ENCODE results near the gene PTGDS.

Gene PTGDS

DNA sequence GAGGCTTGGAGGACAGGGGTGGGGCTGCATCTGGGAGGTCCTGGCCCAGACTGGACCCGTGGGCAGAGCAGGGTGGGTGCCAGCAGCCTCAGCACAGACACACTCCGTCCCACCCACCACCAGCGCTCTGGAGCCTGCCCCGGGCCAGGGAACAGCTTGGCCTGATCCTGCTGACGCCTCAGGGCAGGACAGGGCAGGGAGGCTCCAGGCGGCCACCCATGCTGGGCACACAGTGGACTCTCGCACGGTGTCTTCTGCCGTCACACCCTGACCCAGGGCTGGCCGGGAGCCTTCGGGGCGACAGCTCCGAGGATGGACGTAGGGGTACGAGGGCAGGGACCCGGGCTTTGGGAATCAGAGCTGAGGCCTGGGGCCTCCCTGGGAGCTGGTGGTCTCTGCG, 8.2 kb upstream of the PTGDS start:
- H4K8ac ChIP-seq (ENCODE audit: low read depth, low read length) = peak overlapping the region; percentile 31

DNA sequence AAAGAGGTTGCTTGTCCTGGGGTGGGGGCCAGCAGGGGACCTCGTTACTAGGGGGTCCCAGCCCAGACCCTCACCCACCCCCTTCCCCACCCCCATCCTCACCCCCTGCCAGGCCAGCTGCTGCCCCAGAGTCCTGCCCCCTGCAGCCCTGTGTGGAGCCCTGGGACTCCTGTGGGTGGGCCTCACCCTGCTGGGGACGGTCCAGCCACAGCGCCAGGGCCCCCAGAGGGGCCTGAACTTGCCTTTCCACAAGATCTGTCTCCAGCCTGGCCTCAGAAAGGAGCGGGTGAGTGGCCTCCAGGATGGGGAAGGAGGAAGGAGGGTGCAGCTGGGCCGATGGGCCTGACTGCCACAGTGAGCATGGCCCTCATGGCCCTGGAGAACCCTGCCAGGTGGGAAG, 7.5 kb upstream of the PTGDS start:
- DNase-seq = no peak
- Histone ChIP-seq H3K4me3 (ENCODE audit: low read depth, low read length) (no peak overlapping the region), H3K79me1 (ENCODE audit: low read length) (peaks cover 9% of the 10 kb centered on the region), H2AK5ac (ENCODE audit: low read length) (no peak overlapping the region), H3K4ac (ENCODE audit: low read depth, low read length) (no peak overlapping the region), H3K9ac (ENCODE audit: low read length) (no peak overlapping the region), H3K18ac (ENCODE audit: low read length) (no peak overlapping the region), H3K9me3 (ENCODE audit: insufficient read depth, low read depth, low read length) (no peaks in the 10 kb centered on the region), H3K4me1 (ENCODE audit: control insufficient read depth in 1 of 2, insufficient read depth in 2 of 2, low read length in 2 of 2) (no peaks in the 10 kb centered on the region), H2BK5ac (ENCODE audit: low read depth, low read length, poor library complexity) (no peak overlapping the region), H3K36me3 (ENCODE audit: control insufficient read depth in 1 of 2, insufficient read depth in 2 of 2, low read length in 2 of 2) (no peaks in the 10 kb centered on the region), H2BK12ac (ENCODE audit: low read length) (no peak overlapping the region), H3K23ac (ENCODE audit: low read length) (no peak overlapping the region), H3K79me2 (ENCODE audit: control insufficient read depth, insufficient read depth, low read length, poor library complexity) (no peaks in the 10 kb centered on the region), H4K8ac (ENCODE audit: low read depth, low read length) (peak overlapping the region; percentile 29), H3K27ac (ENCODE audit: low read depth, low read length) (no peak overlapping the region), H3K4me2 (ENCODE audit: low read length) (no peak overlapping the region), H3K14ac (ENCODE audit: low read length) (no peak overlapping the region), H4K91ac (ENCODE audit: low read depth, low read length) (peak overlapping the region; percentile 74), H3K27me3 (ENCODE audit: insufficient read depth, low read length) (no peaks in the 10 kb centered on the region), H2AFZ (ENCODE audit: insufficient read depth, low read length, poor library complexity) (no peak overlapping the region), H2BK120ac (ENCODE audit: insufficient read depth, low read length, poor library complexity) (peak overlapping the region; percentile 20), H4K12ac (ENCODE audit: low read depth, low read length) (no peak overlapping the region)
- no CpG with 5 or more reads among the region's 5 CpGs for WGBS (ENCODE audit: extremely low coverage, insufficient coverage, insufficient read length)

More for the DNA sequence above, 8.2 kb upstream of the PTGDS start:
- Histone ChIP-seq H3K27me3 (ENCODE audit: insufficient read depth, low read length) (no peaks in the 10 kb centered on the region), H3K27ac (ENCODE audit: low read depth, low read length) (no peak overlapping the region), H2BK5ac (ENCODE audit: low read depth, low read length, poor library complexity) (no peak overlapping the region), H3K79me1 (ENCODE audit: low read length) (peaks cover 9% of the 10 kb centered on the region), H2AFZ (ENCODE audit: insufficient read depth, low read length, poor library complexity) (no peak overlapping the region), H4K12ac (ENCODE audit: low read depth, low read length) (no peak overlapping the region), H3K4me3 (ENCODE audit: low read depth, low read length) (no peak overlapping the region), H2BK120ac (ENCODE audit: insufficient read depth, low read length, poor library complexity) (peak overlapping the region; percentile 30), H3K9ac (ENCODE audit: low read length) (no peak overlapping the region), H3K9me3 (ENCODE audit: insufficient read depth, low read depth, low read length) (no peaks in the 10 kb centered on the region), H3K4ac (ENCODE audit: low read depth, low read length) (no peak overlapping the region), H2BK12ac (ENCODE audit: low read length) (no peak overlapping the region), H4K91ac (ENCODE audit: low read depth, low read length) (peak overlapping the region; percentile 55), H3K36me3 (ENCODE audit: control insufficient read depth in 1 of 2, insufficient read depth in 2 of 2, low read length in 2 of 2) (no peaks in the 10 kb centered on the region), H3K14ac (ENCODE audit: low read length) (no peak overlapping the region), H3K79me2 (ENCODE audit: control insufficient read depth, insufficient read depth, low read length, poor library complexity) (no peaks in the 10 kb centered on the region), H3K4me1 (ENCODE audit: control insufficient read depth in 1 of 2, insufficient read depth in 2 of 2, low read length in 2 of 2) (no peaks in the 10 kb centered on the region), H3K18ac (ENCODE audit: low read length) (no peak overlapping the region), H3K23ac (ENCODE audit: low read length) (no peak overlapping the region), H3K4me2 (ENCODE audit: low read length) (no peak overlapping the region), H2AK5ac (ENCODE audit: low read length) (no peak overlapping the region)
- WGBS (ENCODE audit: extremely low coverage, insufficient coverage, insufficient read length) = no CpG with 5 or more reads among the region's 17 CpGs
- no peak for DNase-seq

DNA sequence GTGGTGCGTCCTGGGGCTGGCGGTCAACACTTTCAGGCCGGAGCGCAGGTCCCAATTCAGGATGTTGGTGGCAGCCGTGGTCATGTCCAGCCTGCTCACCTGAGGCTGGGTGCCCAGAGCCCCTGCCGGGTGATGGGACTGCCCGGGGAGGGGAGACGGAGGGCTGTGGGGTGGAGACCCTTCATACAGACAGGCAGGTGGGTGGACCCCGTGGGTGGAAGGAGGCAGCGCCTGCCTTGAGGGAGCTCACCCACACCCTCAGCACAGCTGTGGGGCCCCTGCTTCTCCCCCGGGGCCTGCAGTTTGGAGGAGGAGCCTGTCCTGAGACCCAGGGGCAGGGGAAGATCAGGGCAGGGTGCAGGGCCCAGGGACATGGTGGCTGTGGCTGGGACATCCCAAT, 6.9 kb upstream of the PTGDS start:
- H3K79me2 ChIP-seq (ENCODE audit: control insufficient read depth, insufficient read depth, low read length, poor library complexity) = no peaks in the 10 kb centered on the region
- H2BK12ac ChIP-seq (ENCODE audit: low read length) = no peak overlapping the region
- H3K4me1 ChIP-seq (ENCODE audit: control insufficient read depth in 1 of 2, insufficient read depth in 2 of 2, low read length in 2 of 2) = no peaks in the 10 kb centered on the region
- H3K36me3 ChIP-seq (ENCODE audit: control insufficient read depth in 1 of 2, insufficient read depth in 2 of 2, low read length in 2 of 2) = no peaks in the 10 kb centered on the region
- no peak overlapping the region for H3K27ac ChIP-seq (ENCODE audit: low read depth, low read length)
- DNase-seq = no peak
- H3K4me3 ChIP-seq (ENCODE audit: low read depth, low read length) = no peak overlapping the region
- no peak overlapping the region for H2AFZ ChIP-seq (ENCODE audit: insufficient read depth, low read length, poor library complexity)
- no peaks in the 10 kb centered on the region for H3K9me3 ChIP-seq (ENCODE audit: insufficient read depth, low read depth, low read length)
- H2BK120ac ChIP-seq (ENCODE audit: insufficient read depth, low read length, poor library complexity) = no peak overlapping the region
- no peak overlapping the region for H3K18ac ChIP-seq (ENCODE audit: low read length)
- H3K14ac ChIP-seq (ENCODE audit: low read length) = no peak overlapping the region
- WGBS (ENCODE audit: extremely low coverage, insufficient coverage, insufficient read length) = no CpG with 5 or more reads among the region's 11 CpGs
- H4K12ac ChIP-seq (ENCODE audit: low read depth, low read length) = no peak overlapping the region
- H3K4ac ChIP-seq (ENCODE audit: low read depth, low read length) = no peak overlapping the region
- H2AK5ac ChIP-seq (ENCODE audit: low read length) = no peak overlapping the region
- H4K8ac ChIP-seq (ENCODE audit: low read depth, low read length) = no peak overlapping the region
- peak overlapping the region; percentile 74 for H4K91ac ChIP-seq (ENCODE audit: low read depth, low read length)
- no peak overlapping the region for H3K23ac ChIP-seq (ENCODE audit: low read length)
- no peaks in the 10 kb centered on the region for H3K27me3 ChIP-seq (ENCODE audit: insufficient read depth, low read length)
- H3K4me2 ChIP-seq (ENCODE audit: low read length) = no peak overlapping the region
- H3K9ac ChIP-seq (ENCODE audit: low read length) = no peak overlapping the region
- H3K79me1 ChIP-seq (ENCODE audit: low read length) = peaks cover 9% of the 10 kb centered on the region
- H2BK5ac ChIP-seq (ENCODE audit: low read depth, low read length, poor library complexity) = no peak overlapping the region

DNA sequence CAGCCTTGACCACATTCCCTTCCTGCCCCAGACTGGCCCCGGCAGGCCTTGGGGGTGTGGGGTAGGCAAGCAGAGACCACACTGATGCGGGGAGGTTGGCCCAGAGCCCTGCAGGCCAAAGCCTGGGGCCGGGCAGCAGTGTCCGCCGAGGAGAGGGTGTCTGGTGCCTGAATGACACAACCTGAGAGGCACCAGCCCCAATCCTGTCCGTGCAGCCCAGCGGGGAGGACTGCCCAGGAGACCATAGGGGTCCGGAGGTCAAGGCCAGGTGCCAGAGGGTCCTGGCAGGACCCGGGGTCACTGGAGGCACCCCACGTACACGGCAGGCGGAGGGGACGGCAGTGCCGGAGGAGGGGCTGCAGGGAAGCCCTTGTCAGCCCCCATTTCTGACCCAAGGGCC, 5.6 kb upstream of the PTGDS start:
- WGBS (ENCODE audit: extremely low coverage, insufficient coverage, insufficient read length) = no CpG with 5 or more reads among the region's 14 CpGs
- H3K9ac ChIP-seq (ENCODE audit: low read length) = no peak overlapping the region
- no peak overlapping the region for H2AFZ ChIP-seq (ENCODE audit: insufficient read depth, low read length, poor library complexity)
- H3K18ac ChIP-seq (ENCODE audit: low read length) = no peak overlapping the region
- H3K4me2 ChIP-seq (ENCODE audit: low read length) = no peak overlapping the region
- H4K8ac ChIP-seq (ENCODE audit: low read depth, low read length) = no peak overlapping the region
- H4K12ac ChIP-seq (ENCODE audit: low read depth, low read length) = no peak overlapping the region
- H3K27me3 ChIP-seq (ENCODE audit: insufficient read depth, low read length) = no peaks in the 10 kb centered on the region
- H3K4me3 ChIP-seq (ENCODE audit: low read depth, low read length) = no peak overlapping the region
- no peaks in the 10 kb centered on the region for H3K36me3 ChIP-seq (ENCODE audit: control insufficient read depth in 1 of 2, insufficient read depth in 2 of 2, low read length in 2 of 2)
- no peak overlapping the region for H2BK12ac ChIP-seq (ENCODE audit: low read length)
- H3K4ac ChIP-seq (ENCODE audit: low read depth, low read length) = no peak overlapping the region
- peaks cover 9% of the 10 kb centered on the region for H3K79me1 ChIP-seq (ENCODE audit: low read length)
- H3K27ac ChIP-seq (ENCODE audit: low read depth, low read length) = peak overlapping the region; percentile 1
- H3K14ac ChIP-seq (ENCODE audit: low read length) = no peak overlapping the region
- no peak overlapping the region for H3K23ac ChIP-seq (ENCODE audit: low read length)
- H4K91ac ChIP-seq (ENCODE audit: low read depth, low read length) = peak overlapping the region; percentile 69
- H2BK5ac ChIP-seq (ENCODE audit: low read depth, low read length, poor library complexity) = no peak overlapping the region
- no peaks in the 10 kb centered on the region for H3K4me1 ChIP-seq (ENCODE audit: control insufficient read depth in 1 of 2, insufficient read depth in 2 of 2, low read length in 2 of 2)
- H2BK120ac ChIP-seq (ENCODE audit: insufficient read depth, low read length, poor library complexity) = peak overlapping the region; percentile 0
- H2AK5ac ChIP-seq (ENCODE audit: low read length) = no peak overlapping the region
- H3K79me2 ChIP-seq (ENCODE audit: control insufficient read depth, insufficient read depth, low read length, poor library complexity) = no peaks in the 10 kb centered on the region
- no peaks in the 10 kb centered on the region for H3K9me3 ChIP-seq (ENCODE audit: insufficient read depth, low read depth, low read length)
- DNase-seq = no peak
